NCI-H1417 treated with DMSO at 0.1 percent for 48 hours (cell line): Measurements from ENCODE around the gene ANAPC5.
"Not testable (repeated sequence)": the region's sequence is repeated elsewhere in the genome, so short reads cannot be mapped to it uniquely, and the experiment has no call there.

Experiments used
- DNase-seq: peaks from one replicate; lab custom pipeline; 2025; lab: John Stamatoyannopoulos, UW

The ANAPC5 gene

GRCh38 chr12:121351820-121352681 lies at the start of gene ANAPC5:
ANAPC5 (minus strand) TSS chr12:121352411; CDS start chr12:121352340, 71 bp downstream.
- peak; percentile 96 for DNase-seq

- DNase-seq: no peak
These were observed 48.3 kb upstream of the ANAPC5 start for GRCh38 chr12:121400332-121401139.

GRCh38 chr12:121399391-121400331 lies 47.5 kb upstream of the ANAPC5 start, which contains the start of gene RNF34:
RNF34 (plus strand) TSS chr12:121400118; CDS start chr12:121400213, 95 bp downstream.
- DNase-seq: peak; percentile 96

GRCh38 chr12:121398355-121398754 lies 46.1 kb upstream of the ANAPC5 start:
- no peak for DNase-seq

GRCh38 chr12:121397521-121397920 lies 45.3 kb upstream of the ANAPC5 start:
- DNase-seq: no peak

- no peak for DNase-seq
These were observed 40.1 kb upstream of the ANAPC5 start for GRCh38 chr12:121392325-121392716.

GRCh38 chr12:121391619-121392324 lies 39.6 kb upstream of the ANAPC5 start:
- DNase-seq: no peak

- no peak for DNase-seq
These were observed 38.6 kb upstream of the ANAPC5 start for GRCh38 chr12:121390856-121391255.

GRCh38 chr12:121388421-121388981 lies 36.3 kb upstream of the ANAPC5 start:
- DNase-seq: no peak

- not testable (repeated sequence) for DNase-seq
These were observed 32.7 kb upstream of the ANAPC5 start for GRCh38 chr12:121384891-121385290.

- no peak for DNase-seq
These were observed 31.4 kb upstream of the ANAPC5 start for GRCh38 chr12:121383601-121384021.

- DNase-seq: no peak
These were observed 27.7 kb upstream of the ANAPC5 start for GRCh38 chr12:121379945-121380344.

- no peak for DNase-seq
These were observed 26.5 kb upstream of the ANAPC5 start for GRCh38 chr12:121378736-121379135.

- DNase-seq: no peak
These were observed 24.8 kb upstream of the ANAPC5 start for GRCh38 chr12:121376754-121377697.

- not testable (repeated sequence) for DNase-seq
These were observed 22.9 kb upstream of the ANAPC5 start for GRCh38 chr12:121374945-121375584.

GRCh38 chr12:121374336-121374735 lies 22.1 kb upstream of the ANAPC5 start:
- not testable (repeated sequence) for DNase-seq

- no peak for DNase-seq
These were observed 21.5 kb upstream of the ANAPC5 start for GRCh38 chr12:121373755-121374154.

- no peak for DNase-seq
These were observed 19.2 kb upstream of the ANAPC5 start for GRCh38 chr12:121371404-121371803.

GRCh38 chr12:121366063-121366459 lies 13.8 kb upstream of the ANAPC5 start:
- DNase-seq: no peak
